ENCODE measurements around the gene NDUFB5. TPM values are rescaled to one million over a fixed set of nuclear protein-coding genes. Genes with fewer than 3 reads are reported as not detected.

The NDUFB5 gene
- total and polyA plus RNA-seq, 7 donors, result 106 to 216 (median 184) TPM

- TF ChIP-seq POLR2A (IDR thresholded peaks at IDR 0.05) (no peak), CTCF (IDR thresholded peaks at IDR 0.05) (no peak), POLR2AphosphoS5 (IDR thresholded peaks at IDR 0.05) (no peak), EP300 (IDR thresholded peaks at IDR 0.05) (no peak)
- no peaks in the 10 kb centered on the region for H3K27me3 ChIP-seq
- intact Hi-C loops (cut with DNase I), result no loop called here
- peaks cover 0 to 19% (median 12%) of the 10 kb centered on the region in 4 donors for H3K4me1 ChIP-seq
- no peak overlapping the region for H3K4me3 ChIP-seq
- no peaks in the 10 kb centered on the region for H3K9me3 ChIP-seq
- H3K36me3 ChIP-seq, result no peaks in the 10 kb centered on the region
- H3K27ac ChIP-seq, result no peak overlapping the region
- 90 to 92% methylated on average over 4 of the region's 4 CpGs for WGBS, 2 donors
- DNase-seq, result no peak
Observed at GRCh38 chr3:179661777-179662176, 57.2 kb downstream of the NDUFB5 start.

- no peak overlapping the region for H3K27ac ChIP-seq
- WGBS, 2 donors, result 85 to 95% methylated on average over 1 of the region's 1 CpG
- no peaks in the 10 kb centered on the region for H3K9me3 ChIP-seq
- TF ChIP-seq POLR2A (IDR thresholded peaks at IDR 0.05) (no peak), CTCF (IDR thresholded peaks at IDR 0.05) (no peak), POLR2AphosphoS5 (IDR thresholded peaks at IDR 0.05) (no peak), EP300 (IDR thresholded peaks at IDR 0.05) (no peak)
- peaks cover 0 to 22% (median 15%) of the 10 kb centered on the region in 4 donors for H3K4me1 ChIP-seq
- H3K27me3 ChIP-seq, result no peaks in the 10 kb centered on the region
- H3K4me3 ChIP-seq, result no peak overlapping the region
- intact Hi-C loops (cut with DNase I), result no loop called here
- no peak for DNase-seq
- H3K36me3 ChIP-seq, result no peaks in the 10 kb centered on the region
Observed at GRCh38 chr3:179663093-179663492, 58.5 kb downstream of the NDUFB5 start.

- DNase-seq, result no peak
- peaks cover 0 to 18% (median 13%) of the 10 kb centered on the region in 4 donors for H3K4me1 ChIP-seq
- H3K27ac ChIP-seq, result no peak overlapping the region
- no peaks in the 10 kb centered on the region for H3K27me3 ChIP-seq
- intact Hi-C loops (cut with DNase I), result no loop called here
- no peaks in the 10 kb centered on the region for H3K36me3 ChIP-seq
- no peaks in the 10 kb centered on the region for H3K9me3 ChIP-seq
- no peak for TF ChIP-seq EP300 (IDR thresholded peaks at IDR 0.05)
- TF ChIP-seq POLR2A (IDR thresholded peaks at IDR 0.05), result no peak
- no peak for TF ChIP-seq CTCF (IDR thresholded peaks at IDR 0.05)
- TF ChIP-seq POLR2AphosphoS5 (IDR thresholded peaks at IDR 0.05), result no peak
- 75 to 78% methylated on average over 1 of the region's 1 CpG for WGBS, 2 donors
- H3K4me3 ChIP-seq, result no peak overlapping the region
Observed at GRCh38 chr3:179666030-179666429, 61.4 kb downstream of the NDUFB5 start.

GRCh38 chr3:179666436-179667035 is 61.9 kb downstream of the NDUFB5 start:
- intact Hi-C loops (cut with DNase I), result no loop called here
- Histone ChIP-seq H3K4me1 (peaks cover 0 to 18% (median 13%) of the 10 kb centered on the region in 4 donors), H3K27me3 (no peaks in the 10 kb centered on the region), H3K27ac (no peak overlapping the region), H3K4me3 (no peak overlapping the region), H3K36me3 (no peaks in the 10 kb centered on the region), H3K9me3 (no peaks in the 10 kb centered on the region)
- 69 to 80% methylated on average over 8 of the region's 8 CpGs for WGBS, 2 donors
- TF ChIP-seq POLR2A (IDR thresholded peaks at IDR 0.05), result no peak
- TF ChIP-seq CTCF (IDR thresholded peaks at IDR 0.05), result no peak
- TF ChIP-seq EP300 (IDR thresholded peaks at IDR 0.05), result no peak
- TF ChIP-seq POLR2AphosphoS5 (IDR thresholded peaks at IDR 0.05), result no peak
- no peak for DNase-seq

- no peaks in the 10 kb centered on the region for H3K27me3 ChIP-seq
- DNase-seq, result no peak
- no peaks in the 10 kb centered on the region for H3K36me3 ChIP-seq
- WGBS, 2 donors, result 94 to 96% methylated on average over 1 of the region's 1 CpG
- intact Hi-C loops (cut with DNase I), result no loop called here
- H3K27ac ChIP-seq, result no peak overlapping the region
- no peaks in the 10 kb centered on the region for H3K9me3 ChIP-seq
- no peak overlapping the region for H3K4me3 ChIP-seq
- peaks cover 0 to 18% (median 13%) of the 10 kb centered on the region in 4 donors for H3K4me1 ChIP-seq
- no peak for TF ChIP-seq POLR2AphosphoS5 (IDR thresholded peaks at IDR 0.05)
- TF ChIP-seq EP300 (IDR thresholded peaks at IDR 0.05), result no peak
- TF ChIP-seq CTCF (IDR thresholded peaks at IDR 0.05), result no peak
- TF ChIP-seq POLR2A (IDR thresholded peaks at IDR 0.05), result no peak
Observed at GRCh38 chr3:179668429-179668828, 63.8 kb downstream of the NDUFB5 start.

Data from sigmoid colon (tissue), 7 donors.